Right renal pelvis (tissue), 4 donors: ENCODE data around the gene KLK13. TPM values are rescaled to one million over a fixed set of nuclear protein-coding genes. Genes with fewer than 3 reads are reported as not detected.

Source experiments
- polyA plus RNA-seq, 4 donors: library from polyadenylated mRNA; unstranded; fragments of 120-200 nt; gene quantifications; one replicate each; pipeline ENCODE4 v1.2.1, GENCODE V29; 2013; ENCODE audit not compliant: insufficient read length in 4 of 4

KLK13 gene
- polyA plus RNA-seq, 4 donors, result 0.20 to 0.55 (median 0.52) TPM

Other genes with a start within 250 kb of the KLK13 start
- gene KLK1, start 241.3 kb downstream of the KLK13 start, polyA plus RNA-seq, result 1 to 10 TPM; 1.7 to 2.3 (median 2.0) TPM
- gene KLK15, start 231.5 kb downstream of the KLK13 start, polyA plus RNA-seq, result under 1 TPM in 1 of 4 donors, not detected in 3; 0.11 TPM
- gene KLK3, start 210.2 kb downstream of the KLK13 start, polyA plus RNA-seq, result under 1 TPM; 0.28 to 0.55 (median 0.38) TPM
- under 1 TPM in 2 of 4 donors, not detected in 2; 0.03 to 0.24 TPM for gene KLK2, start 191.7 kb downstream of the KLK13 start, polyA plus RNA-seq
- gene KLK4, start 153.7 kb downstream of the KLK13 start, polyA plus RNA-seq, result under 1 TPM in 2 of 4 donors, not detected in 2; 0.05 to 0.22 TPM
- gene KLK5, start 112.1 kb downstream of the KLK13 start, polyA plus RNA-seq, result 1 to 10 TPM; 1.3 to 2.6 (median 2.1) TPM
- 10 to 100 TPM; 36.8 to 53.2 (median 42.2) TPM for gene KLK6, start 95.5 kb downstream of the KLK13 start, polyA plus RNA-seq
- gene KLK7, start 81.2 kb downstream of the KLK13 start, polyA plus RNA-seq, result 1 to 10 TPM; 5.1 to 9.7 (median 5.6) TPM
- 1 to 10 TPM; 2.3 to 3.4 (median 2.6) TPM for gene KLK8, start 63.5 kb downstream of the KLK13 start, polyA plus RNA-seq
- gene KLK10, start 45.4 kb downstream of the KLK13 start, polyA plus RNA-seq, result under 1 TPM in 3 of 4 donors, not detected in 1; 0.29 to 0.32 (median 0.31) TPM
- under 1 TPM in 3 of 4 donors, not detected in 1; 0.21 to 0.28 (median 0.27) TPM for gene KLK11, start 38.5 kb downstream of the KLK13 start, polyA plus RNA-seq
- gene KLK12, start 30.1 kb downstream of the KLK13 start, polyA plus RNA-seq, result under 1 TPM in 1 of 4 donors, not detected in 3; 0.06 TPM
- gene KLK14, start 17.8 kb upstream of the KLK13 start, polyA plus RNA-seq, result under 1 TPM; 0.15 to 0.53 (median 0.28) TPM
- gene CTU1, start 43.3 kb upstream of the KLK13 start, polyA plus RNA-seq, result 1 to 10 TPM; 2.6 to 4.6 (median 3.0) TPM
- gene SIGLEC9, start 59.8 kb upstream of the KLK13 start, polyA plus RNA-seq, result 1 to 10 TPM in 3 of 4 donors, under 1 TPM in 1; 0.97 to 2.3 (median 1.3) TPM
- under 1 TPM; 0.32 to 0.62 (median 0.43) TPM for gene SIGLEC7, start 77.2 kb upstream of the KLK13 start, polyA plus RNA-seq
- 1 to 10 TPM; 1.5 to 2.6 (median 1.5) TPM for gene CD33, start 160.0 kb upstream of the KLK13 start, polyA plus RNA-seq
- gene SIGLECL1, start 186.0 kb upstream of the KLK13 start, polyA plus RNA-seq, result not detected
- 1 to 10 TPM; 2.8 to 4.3 (median 4.0) TPM for gene IGLON5, start 246.6 kb upstream of the KLK13 start, polyA plus RNA-seq